DOHH2 (cell line): ENCODE results near the gene MBLAC1.
A peak's percentile ranks its signal among the peaks of the same experiment; 100 is the strongest.

ENCODE experiments used
- H3F3A ChIP-seq: fragments of 200-600 bp; sonication (generic), shearing (Covaris generic); 2 replicates; pipeline ENCODE4 v1.6.0; 2016; ENCODE audit warnings: antibody characterized with exemption, mild to moderate bottlenecking; ENCODE audit not compliant: control insufficient read depth, insufficient read depth
- H3K27ac ChIP-seq: fragments of 200-600 bp; sonication (generic); 2 replicates; pipeline ENCODE4 v1.5.1; 2014; ENCODE audit warnings: low read depth, mild to moderate bottlenecking, low read length, moderate library complexity
- H3K27me3 ChIP-seq: fragments of 200-600 bp; sonication (generic); 2 replicates; pipeline ENCODE4 v1.6.1; 2014; ENCODE audit warnings: mild to moderate bottlenecking, low read length, mixed read lengths; ENCODE audit not compliant: control insufficient read depth
- H3K36me3 ChIP-seq: fragments of 200-600 bp; sonication (generic); 2 replicates; pipeline ENCODE4 v1.6.1; 2014; ENCODE audit warnings: mild to moderate bottlenecking, low read length, moderate library complexity, mixed read lengths; ENCODE audit not compliant: control insufficient read depth
- H3K4me1 ChIP-seq: fragments of 200-600 bp; sonication (generic); 2 replicates; pipeline ENCODE4 v1.6.1; 2014; ENCODE audit warnings: mild to moderate bottlenecking, low read length, mixed read lengths; ENCODE audit not compliant: control insufficient read depth
- H3K4me2 ChIP-seq: fragments of 200-600 bp; sonication (generic); 2 replicates; pipeline ENCODE4 v1.6.0; 2014; ENCODE audit warnings: mild to moderate bottlenecking, low read length, moderate library complexity
- H3K4me3 ChIP-seq: fragments of 200-600 bp; sonication (generic); 2 replicates; pipeline ENCODE4 v1.5.1; 2014; ENCODE audit warnings: mild to moderate bottlenecking, low read length, mixed read lengths
- H3K79me2 ChIP-seq: fragments of 200-600 bp; sonication (generic); 2 replicates; pipeline ENCODE4 v1.6.1; 2014; ENCODE audit warnings: mild to moderate bottlenecking, low read length, mixed read lengths; ENCODE audit not compliant: control insufficient read depth
- H3K9me2 ChIP-seq: fragments of 200-600 bp; sonication (generic); replicated peaks from 2 replicates; pipeline ENCODE4 v1.6.1; 2014; ENCODE audit warnings: mild to moderate bottlenecking, low read length, mixed read lengths; ENCODE audit not compliant: control insufficient read depth
- H3K9me3 ChIP-seq: fragments of 200-600 bp; sonication (generic); 2 replicates; pipeline ENCODE4 v1.6.1; 2014; ENCODE audit warnings: antibody characterized with exemption, low read length, mixed read lengths; ENCODE audit not compliant: control insufficient read depth, insufficient read depth
- H4K20me1 ChIP-seq: fragments of 200-600 bp; sonication (generic); 2 replicates; pipeline ENCODE4 v1.6.0; 2014; ENCODE audit warnings: low read depth, mild to moderate bottlenecking, antibody characterized with exemption, low read length, moderate library complexity; ENCODE audit not compliant: control insufficient read depth, insufficient read depth
- CTCF ChIP-seq: fragments of 200-600 bp; sonication (generic); IDR thresholded peaks from one replicate; pipeline ENCODE4 v1.5.1; 2014; ENCODE audit warnings: antibody characterized with exemption, mild to moderate bottlenecking, low read depth, low read length; ENCODE audit not compliant: poor library complexity, severe bottlenecking
- EZH2phosphoT487 ChIP-seq: fragments of 200-600 bp; sonication (generic); IDR thresholded peaks from 2 replicates; pipeline ENCODE4 v1.6.1; 2017; ENCODE audit warnings: borderline replicate concordance, mild to moderate bottlenecking, antibody characterized with exemption, low read length, moderate library complexity, mixed read lengths

MBLAC1 gene

DNA sequence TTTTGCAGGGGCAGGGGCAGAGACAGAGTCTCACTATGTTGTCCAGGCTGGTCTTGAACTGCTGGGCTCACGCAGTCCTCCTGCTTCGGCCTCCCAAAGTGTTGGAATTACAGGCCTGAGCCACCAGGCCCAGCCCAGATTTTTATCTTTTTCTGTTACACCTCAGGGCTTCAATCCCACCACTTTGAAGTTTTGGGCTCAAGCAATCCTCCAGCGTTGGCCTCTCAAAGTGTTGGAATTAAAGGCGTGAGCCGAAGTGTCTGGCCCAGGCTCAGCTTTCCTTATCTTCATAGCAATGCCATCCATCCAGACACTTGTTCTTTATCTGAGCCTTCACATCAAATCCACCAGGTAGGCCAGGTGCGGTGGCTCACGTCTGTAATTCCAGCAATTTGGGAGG lies 11.7 kb upstream of the MBLAC1 start:
- no peak overlapping the region for H3K4me2 ChIP-seq
- no peaks in the 10 kb centered on the region for H3K9me3 ChIP-seq
- no peak for TF ChIP-seq EZH2phosphoT487
- no peaks in the 10 kb centered on the region for H3K27me3 ChIP-seq
- no peak overlapping the region for H3K4me3 ChIP-seq
- H3K79me2 ChIP-seq = peaks cover 22% of the 10 kb centered on the region
- H3F3A ChIP-seq = no peaks in the 10 kb centered on the region
- no peaks in the 10 kb centered on the region for H4K20me1 ChIP-seq
- H3K36me3 ChIP-seq = peaks cover 42% of the 10 kb centered on the region
- H3K4me1 ChIP-seq = peaks cover 19% of the 10 kb centered on the region
- H3K9me2 ChIP-seq = no peaks in the 10 kb centered on the region
- H3K27ac ChIP-seq = no peak overlapping the region

DNA sequence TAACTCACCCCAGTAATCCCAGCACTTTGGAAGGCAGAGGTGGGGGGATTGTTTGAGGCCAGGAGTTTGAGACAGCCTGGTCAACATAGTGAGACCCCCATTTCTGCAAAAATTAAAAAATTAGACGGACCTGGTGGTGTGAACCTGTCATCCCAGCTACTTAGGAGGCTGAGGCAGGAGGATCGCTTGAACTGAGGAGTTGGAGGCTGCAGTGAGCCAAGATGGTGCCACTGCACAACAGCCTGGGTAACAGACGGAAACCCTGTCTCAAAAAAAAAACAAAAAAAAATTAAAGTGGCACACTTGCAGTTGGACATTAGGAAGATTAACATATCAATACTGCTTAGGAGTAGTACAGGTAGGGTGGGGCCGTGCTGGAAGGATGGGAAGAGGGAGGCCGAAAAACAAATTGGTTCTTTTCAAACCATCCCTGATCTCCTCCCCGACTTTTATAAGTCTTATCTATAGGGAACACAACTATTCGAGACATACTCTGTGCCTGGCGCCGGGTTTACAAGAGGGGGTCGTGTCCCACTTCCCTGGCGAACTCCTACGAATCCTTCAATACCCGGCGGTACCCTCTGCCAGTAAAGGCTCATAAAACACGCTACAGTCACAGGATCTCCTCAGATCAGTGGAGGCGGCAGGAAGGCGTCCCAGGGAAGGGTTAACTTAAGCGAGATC lies 8.2 kb upstream of the MBLAC1 start:
- Histone ChIP-seq H3K27me3 (no peaks in the 10 kb centered on the region), H3K36me3 (peaks cover 19% of the 10 kb centered on the region), H3F3A (peaks cover 7% of the 10 kb centered on the region), H3K4me1 (peaks cover 19% of the 10 kb centered on the region), H3K9me3 (no peaks in the 10 kb centered on the region), H3K9me2 (no peaks in the 10 kb centered on the region), H3K27ac (peak overlapping the region; percentile 62), H3K4me2 (peak overlapping the region; percentile 67), H3K79me2 (peaks cover 38% of the 10 kb centered on the region), H3K4me3 (peak overlapping the region; percentile 82), H4K20me1 (no peaks in the 10 kb centered on the region)
- TF ChIP-seq CTCF (no peak), EZH2phosphoT487 (no peak)

- peaks cover 10% of the 10 kb centered on the region for H3F3A ChIP-seq
- H3K36me3 ChIP-seq = peaks cover 19% of the 10 kb centered on the region
- H3K9me2 ChIP-seq = no peaks in the 10 kb centered on the region
- H3K4me1 ChIP-seq = peaks cover 24% of the 10 kb centered on the region
- H4K20me1 ChIP-seq = no peaks in the 10 kb centered on the region
- H3K4me3 ChIP-seq = peak within 1 kb of the TSS; percentile 82
- peak within 1 kb of the TSS; percentile 67 for H3K4me2 ChIP-seq
- H3K27me3 ChIP-seq = no peaks in the 10 kb centered on the region
- TF ChIP-seq EZH2phosphoT487 = no peak
- no peak for TF ChIP-seq CTCF
- H3K9me3 ChIP-seq = no peaks in the 10 kb centered on the region
- H3K79me2 ChIP-seq = peaks cover 41% of the 10 kb centered on the region
- H3K27ac ChIP-seq = peak within 1 kb of the TSS; percentile 62
Observed at GRCh38 chr7:100119072-100119969, 7.4 kb upstream of the MBLAC1 start, which contains the start of the genes CNPY4 and TAF6. Gene CNPY4, plus strand, starts transcription at chr7:100119634. Its CDS starts 111 bp downstream, at chr7:100119745. Gene TAF6, minus strand, starts transcription at chr7:100119358. Its CDS starts 5,149 bp downstream, at chr7:100114209.
